GM12878 (cell line): Measurements from ENCODE around the gene STAMBP. TPM values are rescaled to one million over a fixed set of nuclear protein-coding genes. Genes with fewer than 3 reads are reported as not detected.
A peak's percentile ranks its signal among the peaks of the same experiment; 100 is the strongest.

Experiments used
- ATAC-seq: fragments of 200-7000 bp; cut with Tn5 transposase; 3 replicates; pipeline ENCODE4 v1.9.1; 2020; ENCODE audit warnings: mild to moderate bottlenecking, moderate library complexity
- BruUV-seq: library from RNA; stranded (reverse); fragments of 400-500 nt; replicated peaks from 2 replicates; lab custom pipeline; 2021; lab: Mats Ljungman, UMichigan
- CTCF ChIA-PET: fragments of 300-600 bp; sonication (Branson Sonifier 250); formaldehyde crosslinking; extraction: SDS; loops from one replicate; lab custom pipeline; 2021; ENCODE audit warnings: inconsistent platforms; lab: Yijun Ruan, JAX
- POLR2A ChIA-PET: fragments of 350-600 bp; formaldehyde crosslinking; extraction: SDS; loops from one replicate; lab custom pipeline; 2021; ENCODE audit warnings: inconsistent platforms; lab: Charles Lee
- RAD21 ChIA-PET: fragments of 300-600 bp; sonication (Branson Sonifier 250); formaldehyde crosslinking; loops from one replicate; lab custom pipeline; 2023; ENCODE audit warnings: antibody characterized with exemption; ENCODE audit not compliant: unreplicated experiment; lab: Charles Lee
- SMC1A ChIA-PET: fragments of 300-600 bp; sonication (Branson Sonifier 250); formaldehyde crosslinking; loops from one replicate; lab custom pipeline; 2023; ENCODE audit not compliant: unreplicated experiment, uncharacterized antibody; lab: Charles Lee
- DNase-seq: peaks from one replicate; pipeline ENCODE4 v3.0.0-alpha.2; 2011; ENCODE audit warnings: low read depth, low spot score
- FAIRE-seq: peaks from 3 replicates; lab custom pipeline; 2011; peaks lifted over from hg19 to GRCh38; lab: Jason Lieb, UNC
- H2AFZ ChIP-seq: 2 replicates; pipeline ENCODE4 v1.6.0; 2011; ENCODE audit warnings: low read depth, low read length, control low read depth; ENCODE audit not compliant: control insufficient read depth
- H3K27ac ChIP-seq: 2 replicates; pipeline ENCODE4 v1.5.1; 2011; ENCODE audit warnings: control low read depth; ENCODE audit not compliant: control insufficient read depth, insufficient read depth
- H3K27me3 ChIP-seq, 2 experiments: replicated peaks in 1 of 2; 2 replicates each; pipeline versions ENCODE4 v1.6.0 to v1.6.1; 2011; ENCODE audit warnings: low read length in 1 of 2; ENCODE audit not compliant: control insufficient read depth in 2 of 2, insufficient read depth in 2 of 2
- H3K36me3 ChIP-seq, 2 experiments: 2 replicates each; pipeline ENCODE4 v1.5.1; 2011; ENCODE audit warnings: low read length in 1 of 2; ENCODE audit not compliant: control insufficient read depth in 2 of 2, insufficient read depth in 2 of 2
- H3K4me1 ChIP-seq: 2 replicates; pipeline ENCODE4 v1.6.1; 2011; ENCODE audit warnings: mild to moderate bottlenecking, low read length, moderate library complexity, mixed read lengths; ENCODE audit not compliant: control insufficient read depth, insufficient read depth
- H3K4me2 ChIP-seq: 2 replicates; pipeline ENCODE4 v1.6.0; 2011; ENCODE audit warnings: control low read depth; ENCODE audit not compliant: control insufficient read depth, insufficient read depth
- H3K4me3 ChIP-seq: fragments of 200-600 bp; sonication (generic); 2 replicates; pipeline ENCODE4 v1.5.1; 2016
- H3K79me2 ChIP-seq: 2 replicates; pipeline ENCODE4 v1.6.0; 2011; ENCODE audit warnings: low read length; ENCODE audit not compliant: control insufficient read depth, insufficient read depth
- H3K9ac ChIP-seq: 2 replicates; pipeline ENCODE4 v1.8.0; 2011; ENCODE audit warnings: low read length, control low read depth, mixed read lengths; ENCODE audit not compliant: control insufficient read depth, insufficient read depth
- H3K9me3 ChIP-seq: replicated peaks from 3 replicates; pipeline ENCODE4 v1.5.1; 2011; ENCODE audit warnings: mild to moderate bottlenecking, low read length; ENCODE audit not compliant: control insufficient read depth, insufficient read depth
- H4K20me1 ChIP-seq: 2 replicates; pipeline ENCODE4 v1.6.0; 2011; ENCODE audit not compliant: control insufficient read depth, insufficient read depth
- CHD1 ChIP-seq: IDR thresholded peaks from 2 replicates; pipeline ENCODE4 v1.6.1; 2012; ENCODE audit warnings: low read depth, low read length, improper control_type of control experiment
- CTCF ChIP-seq, 3 experiments: IDR thresholded peaks in 2 of 3; conservative IDR thresholded peaks in 1 of 3; 2 replicates each; pipeline ENCODE4 v1.5.1; 2011; ENCODE audit warnings: low read depth in 3 of 3, low read length in 3 of 3, mild to moderate bottlenecking in 3 of 3, control low read depth in 2 of 3, moderate library complexity in 2 of 3, inconsistent platforms in 1 of 3, mixed read lengths in 1 of 3; ENCODE audit not compliant: control insufficient read depth in 2 of 3, insufficient read depth in 1 of 3; ENCODE audit errors: extremely low read depth in 1 of 3
- ESRRA ChIP-seq: IDR thresholded peaks from 2 replicates; pipeline ENCODE4 v1.6.1; 2012; ENCODE audit warnings: mild to moderate bottlenecking, low read length, improper control_type of control experiment
- FOXM1 ChIP-seq: IDR thresholded peaks from 2 replicates; pipeline ENCODE4 v1.6.1; 2012; ENCODE audit warnings: low read depth, mild to moderate bottlenecking, inconsistent platforms, low read length, moderate library complexity
- RAD21 ChIP-seq: IDR thresholded peaks from 2 replicates; pipeline ENCODE4 v1.6.1; 2011; ENCODE audit warnings: mild to moderate bottlenecking, low read depth, low read length, moderate library complexity; ENCODE audit not compliant: insufficient read depth
- SMC3 ChIP-seq: IDR thresholded peaks from 2 replicates; pipeline ENCODE4 v1.6.1; 2011; ENCODE audit warnings: low read length, improper control_type of control experiment, borderline replicate concordance
- ZBTB40 ChIP-seq: fragments of 450-650 bp; IDR thresholded peaks from 2 replicates; pipeline ENCODE4 v1.6.1; 2016; ENCODE audit warnings: mild to moderate bottlenecking, moderate library complexity, borderline replicate concordance
- ZNF274 ChIP-seq: IDR thresholded peaks from one replicate; pipeline ENCODE4 v1.8.0; 2011; ENCODE audit not compliant: insufficient read length, insufficient read depth
- whole genome bisulfite sequencing: methylation state at CpG from one replicate; pipeline ENCODE4 v1.1.6; 2016; ENCODE audit warnings: low lambda C conversion rate; ENCODE audit not compliant: insufficient replicate concordance, insufficient coverage; ENCODE audit errors: missing lambda C conversion rate; 5-methylcytosine and 5-hydroxymethylcytosine counted together
- in situ Hi-C: fragments of 300-500 bp; cut with MboI; formaldehyde crosslinking; loops from 9 replicates; pipeline ENCODE4 v1.14.3; 2018; ENCODE audit warnings: mixed read lengths
- intact Hi-C: fragments of 100-400 bp; cut with micrococcal nuclease; formaldehyde crosslinking; loops from one replicate; pipeline ENCODE4 v1.14.2; 2022; ENCODE audit not compliant: unreplicated experiment
- polyA plus RNA-seq, 11 experiments: library from polyadenylated mRNA; depleted of rRNA in 4 of 11; unstranded in 6 of 11; stranded (reverse) in 5 of 11; fragments of >200 nt; fragmentation: Nextera tagmentation in 4 of 11; fragmentation: Illumina TruSeq in 1 of 11; extraction: Ambion mirVana in 4 of 11; extraction: Trizol in 1 of 11; gene quantifications; 1 replicate in 1 of 11; 2 replicates in 10 of 11; pipeline versions ENCODE4 v1.2.1 to v1.2.3, GENCODE V29; 2011 to 2016; ENCODE audit warnings: inconsistent platforms in 2 of 11, missing spikeins in 2 of 11, low read depth in 1 of 11
- total RNA-seq, 4 experiments: library from RNA; depleted of rRNA in 3 of 4; stranded (reverse); fragments of >200 nt in 3 of 4; fragmentation: Illumina TruSeq in 1 of 4; extraction: Trizol in 1 of 4; gene quantifications; 2 replicates each; pipeline versions ENCODE4 v1.2.1 to v1.2.3, GENCODE V29; 2013 to 2021

STAMBP gene
- total and polyA plus RNA-seq, 10 of the 15 experiments (the other 5 are each of a cell fraction or from before 2014, with no cell fraction given) = 38.9 to 84.1 (median 69.7) TPM

- Histone ChIP-seq H3K36me3 (no peaks in the 10 kb centered on the region), H3K79me2 (no peaks in the 10 kb centered on the region), H3K4me3 (no peak overlapping the region), H3K27me3 (no peaks in the 10 kb centered on the region), H3K27ac (no peak overlapping the region), H3K4me2 (no peak overlapping the region), H4K20me1 (no peaks in the 10 kb centered on the region), H3K9me3 (peaks cover 1% of the 10 kb centered on the region; the same call in 1 of the 3 replicates), H3K4me1 (peaks cover 8% of the 10 kb centered on the region), H3K9ac (no peak overlapping the region), H2AFZ (no peak overlapping the region)
- 39% methylated on average over 12 of the region's 12 CpGs for WGBS
- BruUV-seq = no TSS peak
- intact Hi-C loops (no loop called here), in situ Hi-C loops (no loop called here)
- ChIA-PET RAD21 (interaction anchor here (0.5 to 2.7 kb wide), 7 partner anchors 12 to 106 kb away, joined by 3 to 9 read pairs (median 3); partner anchors contain the start of gene STAMBP), CTCF (interaction anchor here (0.7 to 2.4 kb wide), 11 partner anchors 9 to 470 kb away, joined by 3 to 16 read pairs (median 3); partner anchors contain the start of gene STAMBP), POLR2A (interaction anchor here (0.7 to 1.1 kb wide), 2 partner anchors 10 to 232 kb away, joined by 3 to 4 read pairs; no protein-coding TSS in a partner anchor), SMC1A (interaction anchor here (0.7 to 3.1 kb wide), 8 partner anchors 12 to 97 kb away, joined by 3 to 19 read pairs (median 4); no protein-coding TSS in a partner anchor)
- DNase-seq (no peak), FAIRE-seq (peak; percentile 35), ATAC-seq (peak; percentile 76)
- TF ChIP-seq RAD21 (peak; percentile 29; the same call in 1 of the 2 replicates), ESRRA (no peak), ZNF274 (no peak), CTCF (IDR thresholded peaks at IDR 0.05 in 2 of 3, conservative IDR thresholded peaks at IDR 0.05 in 1 of 3; ENCODE audit: control insufficient read depth in 2 of 3, extremely low read depth in 1 of 3, insufficient read depth in 1 of 3, low read depth in 3 of 3, low read length in 3 of 3) (peak; percentile 20 to 39 (median 33); a peak in 4 of 6 replicates), CHD1 (no peak), FOXM1 (no peak), ZBTB40 (no peak), SMC3 (peak; percentile 34; the same call in 1 of the 2 replicates)
Observed at GRCh38 chr2:73920577-73921545, 92.1 kb downstream of the STAMBP start.
